Glutamatergic neuron (in vitro differentiated cells): ENCODE data around the gene TDO2. TPM values are rescaled to one million over a fixed set of nuclear protein-coding genes. Genes with fewer than 3 reads are reported as not detected.
"Not testable (repeated sequence)": the region's sequence is repeated elsewhere in the genome, so short reads cannot be mapped to it uniquely, and the experiment has no call there.

Experiments used
- DNase-seq: peaks from one replicate; pipeline ENCODE4 v3.0.0; 2022
- H3K27ac Mint-ChIP-seq: one replicate; pipeline ENCODE4 v1.8.0; 2020; ENCODE audit warnings: mild to moderate bottlenecking, mixed read lengths, inconsistent platforms; ENCODE audit not compliant: unreplicated experiment
- H3K27me3 Mint-ChIP-seq: one replicate; pipeline ENCODE4 v1.8.0; 2020; ENCODE audit warnings: mild to moderate bottlenecking, moderate library complexity, mixed read lengths, inconsistent platforms; ENCODE audit not compliant: unreplicated experiment
- H3K36me3 Mint-ChIP-seq: one replicate; pipeline ENCODE4 v1.8.0; 2020; ENCODE audit warnings: mild to moderate bottlenecking, mixed read lengths, inconsistent platforms; ENCODE audit not compliant: unreplicated experiment
- H3K4me1 Mint-ChIP-seq: one replicate; pipeline ENCODE4 v1.8.0; 2020; ENCODE audit warnings: mild to moderate bottlenecking, low read depth, mixed read lengths, inconsistent platforms; ENCODE audit not compliant: unreplicated experiment
- H3K4me3 Mint-ChIP-seq: one replicate; pipeline ENCODE4 v1.8.0; 2020; ENCODE audit warnings: mild to moderate bottlenecking, mixed read lengths, inconsistent platforms; ENCODE audit not compliant: unreplicated experiment
- H3K9me3 Mint-ChIP-seq: one replicate; pipeline ENCODE4 v1.8.0; 2020; ENCODE audit warnings: mild to moderate bottlenecking, moderate library complexity, mixed read lengths, inconsistent platforms; ENCODE audit not compliant: unreplicated experiment
- CTCF ChIP-seq: fragments of 200-600 bp; sonication (generic); IDR thresholded peaks from one replicate; pipeline ENCODE4 v1.5.0; 2021; ENCODE audit not compliant: partially characterized antibody, unreplicated experiment
- total RNA-seq: library from RNA; stranded (reverse); fragmentation: NEBNext Ultra II Directional; extraction: Animal tissue kit (Norgen Biotek cat#: 25700); gene quantifications from one replicate; pipeline ENCODE4 v1.2.1, GENCODE V29; 2021; ENCODE audit not compliant: unreplicated experiment

The TDO2 gene
- total RNA-seq, 1 donor from 2014 or later: 0.32 TPM

- Mint-ChIP-seq H3K36me3 (peaks cover 10% of the 10 kb centered on the region), H3K9me3 (no peaks in the 10 kb centered on the region), H3K4me3 (no peak overlapping the region), H3K4me1 (no peaks in the 10 kb centered on the region), H3K27me3 (no peaks in the 10 kb centered on the region), H3K27ac (no peak overlapping the region)
- DNase-seq: no peak
- TF ChIP-seq CTCF: no peak
These were observed 13.6 kb upstream of the TDO2 start for GRCh38 chr4:155889946-155890345.

GRCh38 chr4:155891058-155891457 is 12.4 kb upstream of the TDO2 start:
- no peak for TF ChIP-seq CTCF
- Mint-ChIP-seq H3K9me3 (no peaks in the 10 kb centered on the region), H3K27ac (no peak overlapping the region), H3K4me1 (no peaks in the 10 kb centered on the region), H3K27me3 (peaks cover 2% of the 10 kb centered on the region), H3K4me3 (no peak overlapping the region), H3K36me3 (peaks cover 10% of the 10 kb centered on the region)
- DNase-seq: no peak

GRCh38 chr4:155898371-155898770 is 5.1 kb upstream of the TDO2 start:
- not testable (repeated sequence) for H3K27me3 Mint-ChIP-seq, H3K27ac Mint-ChIP-seq, H3K4me1 Mint-ChIP-seq, DNase-seq, H3K4me3 Mint-ChIP-seq, H3K36me3 Mint-ChIP-seq, H3K9me3 Mint-ChIP-seq

- Mint-ChIP-seq H3K9me3 (no peaks in the 10 kb centered on the region), H3K27me3 (peaks cover 2% of the 10 kb centered on the region), H3K27ac (no peak overlapping the region), H3K4me1 (no peaks in the 10 kb centered on the region), H3K4me3 (no peak overlapping the region), H3K36me3 (peaks cover 6% of the 10 kb centered on the region)
- TF ChIP-seq CTCF: no peak
- no peak for DNase-seq
These were observed 3.6 kb upstream of the TDO2 start for GRCh38 chr4:155899891-155900290.

GRCh38 chr4:155900381-155900780 is 3.1 kb upstream of the TDO2 start:
- Mint-ChIP-seq H3K27me3 (peaks cover 1% of the 10 kb centered on the region), H3K36me3 (peaks cover 6% of the 10 kb centered on the region), H3K4me1 (no peaks in the 10 kb centered on the region), H3K27ac (no peak overlapping the region), H3K9me3 (no peaks in the 10 kb centered on the region), H3K4me3 (no peak overlapping the region)
- TF ChIP-seq CTCF: no peak
- DNase-seq: no peak

GRCh38 chr4:155901013-155901412 is 2.5 kb upstream of the TDO2 start:
- Mint-ChIP-seq H3K36me3 (peaks cover 6% of the 10 kb centered on the region), H3K4me3 (no peak overlapping the region), H3K27me3 (no peaks in the 10 kb centered on the region), H3K9me3 (no peaks in the 10 kb centered on the region), H3K27ac (no peak overlapping the region), H3K4me1 (peaks cover 2% of the 10 kb centered on the region)
- no peak for TF ChIP-seq CTCF
- DNase-seq: no peak
